H1 (cell line): ENCODE measurements around the gene CCDC112. TPM values are rescaled to one million over a fixed set of nuclear protein-coding genes. Genes with fewer than 3 reads are reported as not detected.

Experiments
- CTCF ChIA-PET: fragments of 300-600 bp; sonication (Branson Sonifier 250); formaldehyde crosslinking; loops from one replicate; lab custom pipeline; 2021; ENCODE audit not compliant: partially characterized antibody; lab: Charles Lee
- POLR2A ChIA-PET: fragments of 300-600 bp; sonication (Branson Sonifier 250); formaldehyde crosslinking; loops from one replicate; lab custom pipeline; 2021; ENCODE audit warnings: inconsistent platforms; ENCODE audit not compliant: partially characterized antibody; lab: Charles Lee
- DNase-seq, 2 experiments: peaks; one replicate each; pipeline versions ENCODE4 v3.0.0 to v3.0.0-alpha.2; 2010 to 2022; ENCODE audit warnings: low spot score in 2 of 2, low read depth in 1 of 2, mixed read lengths in 1 of 2
- FAIRE-seq: peaks from 2 replicates; lab custom pipeline; 2011; peaks lifted over from hg19 to GRCh38; lab: Jason Lieb, UNC
- H2AFZ ChIP-seq: 2 replicates; pipeline ENCODE4 v1.8.1; 2012; ENCODE audit warnings: low read length, inconsistent platforms
- H2AK5ac ChIP-seq: 2 replicates; pipeline ENCODE4 v1.6.1; 2013; ENCODE audit warnings: low read depth, low read length
- H2BK120ac ChIP-seq: replicated peaks from 2 replicates; pipeline ENCODE3; 2013; ENCODE audit warnings: low read depth, low read length, inconsistent platforms
- H2BK12ac ChIP-seq: 2 replicates; pipeline ENCODE4 v1.6.1; 2013; ENCODE audit warnings: low read depth, low read length
- H2BK15ac ChIP-seq: 2 replicates; pipeline ENCODE4 v1.6.1; 2013; ENCODE audit warnings: low read length
- H2BK20ac ChIP-seq: 2 replicates; pipeline ENCODE4 v1.6.1; 2013; ENCODE audit warnings: low read length
- H2BK5ac ChIP-seq: 2 replicates; pipeline ENCODE4 v1.6.1; 2013; ENCODE audit warnings: low read depth, low read length
- H3K14ac ChIP-seq: 2 replicates; pipeline ENCODE4 v1.6.1; 2013; ENCODE audit warnings: inconsistent platforms; ENCODE audit not compliant: insufficient read length
- H3K18ac ChIP-seq: 2 replicates; pipeline ENCODE4 v1.6.1; 2013; ENCODE audit warnings: low read length; ENCODE audit errors: extremely low read depth
- H3K23ac ChIP-seq: 2 replicates; pipeline ENCODE4 v1.6.1; 2013; ENCODE audit warnings: inconsistent platforms; ENCODE audit not compliant: insufficient read length
- H3K23me2 ChIP-seq: 2 replicates; pipeline ENCODE4 v1.6.1; 2013; ENCODE audit warnings: low read depth, low read length
- H3K27ac ChIP-seq: 2 replicates; pipeline ENCODE4 v1.6.1; 2011; ENCODE audit warnings: low read depth, low read length, inconsistent platforms
- H3K27me3 ChIP-seq, 4 experiments: replicated peaks in 1 of 4; 1 replicate in 1 of 4; 2 replicates in 3 of 4; pipeline versions ENCODE4 v1.6.1 to v1.8.1; 2011 to 2013; ENCODE audit warnings: low read length in 3 of 4, mild to moderate bottlenecking in 3 of 4, inconsistent platforms in 2 of 4, mixed read lengths in 2 of 4, moderate library complexity in 1 of 4; ENCODE audit not compliant: control insufficient read depth in 3 of 4, insufficient read depth in 3 of 4; ENCODE audit errors: extremely low read depth in 1 of 4
- H3K36me3 ChIP-seq, 4 experiments: 2 replicates each; pipeline versions ENCODE4 v1.6.1 to v1.8.1; 2011 to 2013; ENCODE audit warnings: mild to moderate bottlenecking in 4 of 4, low read length in 3 of 4, moderate library complexity in 2 of 4, control low read depth in 1 of 4, inconsistent platforms in 1 of 4; ENCODE audit not compliant: insufficient read depth in 4 of 4, control insufficient read depth in 2 of 4
- H3K4ac ChIP-seq: replicated peaks from 2 replicates; pipeline ENCODE3; 2013; ENCODE audit warnings: low read length, low read depth, mixed read lengths, inconsistent platforms; ENCODE audit not compliant: insufficient read length
- H3K4me1 ChIP-seq, 4 experiments: replicated peaks in 1 of 4; 1 replicate in 1 of 4; 2 replicates in 3 of 4; pipeline versions ENCODE4 v1.6.1 to v1.8.1; 2011 to 2013; ENCODE audit warnings: low read length in 3 of 4, inconsistent platforms in 2 of 4, mixed read lengths in 1 of 4; ENCODE audit not compliant: insufficient read depth in 4 of 4, control insufficient read depth in 3 of 4
- H3K4me2 ChIP-seq, 2 experiments: 2 replicates each; pipeline versions ENCODE4 v1.6.1 to v1.8.1; 2011 to 2013; ENCODE audit warnings: low read depth in 2 of 2, low read length in 2 of 2, control low read depth in 1 of 2, inconsistent platforms in 1 of 2, mild to moderate bottlenecking in 1 of 2; ENCODE audit not compliant: insufficient read depth in 1 of 2
- H3K4me3 ChIP-seq, 4 experiments: fragments of 200-600, 300-600 bp in 1 of 4; sonication (generic), shearing (Covaris generic), sonication (Bioruptor Twin) in 1 of 4; 2 replicates each; pipeline versions ENCODE4 v1.5.1 to v1.8.1; 2011 to 2016; ENCODE audit warnings: low read length in 4 of 4, low read depth in 3 of 4, control low read depth in 2 of 4, inconsistent platforms in 2 of 4, mild to moderate bottlenecking in 2 of 4, mixed read lengths in 1 of 4, moderate library complexity in 1 of 4; ENCODE audit not compliant: insufficient read depth in 2 of 4; ENCODE audit errors: extremely low read depth in 1 of 4
- H3K56ac ChIP-seq: replicated peaks from 2 replicates; pipeline ENCODE3; 2013; ENCODE audit warnings: low read depth, mild to moderate bottlenecking, mixed read lengths, low read length, inconsistent platforms; ENCODE audit not compliant: insufficient read length
- H3K79me1 ChIP-seq: 2 replicates; pipeline ENCODE4 v1.6.1; 2013; ENCODE audit warnings: low read depth, low read length, control low read depth
- H3K79me2 ChIP-seq, 2 experiments: 2 replicates each; pipeline versions ENCODE4 v1.6.1 to v1.8.1; 2012 to 2013; ENCODE audit warnings: low read length in 2 of 2, mild to moderate bottlenecking in 2 of 2, inconsistent platforms in 1 of 2; ENCODE audit not compliant: insufficient read depth in 2 of 2, control insufficient read depth in 1 of 2
- H3K9ac ChIP-seq, 4 experiments: replicated peaks in 1 of 4; 1 replicate in 1 of 4; 2 replicates in 3 of 4; pipeline versions ENCODE4 v1.6.1 to v1.8.1; 2011 to 2013; ENCODE audit warnings: low read depth in 3 of 4, low read length in 3 of 4, control low read depth in 2 of 4, mild to moderate bottlenecking in 2 of 4, moderate library complexity in 2 of 4, inconsistent platforms in 1 of 4; ENCODE audit errors: extremely low read depth in 1 of 4
- H3K9me3 ChIP-seq, 2 experiments: 2 replicates each; pipeline versions ENCODE4 v1.6.1 to v1.8.1; 2012 to 2013; ENCODE audit warnings: mild to moderate bottlenecking in 2 of 2, moderate library complexity in 2 of 2, control low read depth in 1 of 2, inconsistent platforms in 1 of 2, low read depth in 1 of 2, low read length in 1 of 2, mixed read lengths in 1 of 2; ENCODE audit not compliant: insufficient read depth in 2 of 2
- H4K20me1 ChIP-seq, 2 experiments: replicated peaks in 1 of 2; 2 replicates each; pipeline versions ENCODE3 to v1.8.1; 2011 to 2013; ENCODE audit warnings: inconsistent platforms in 2 of 2, low read length in 2 of 2, mild to moderate bottlenecking in 1 of 2; ENCODE audit not compliant: insufficient read depth in 2 of 2, control insufficient read depth in 1 of 2
- H4K5ac ChIP-seq: 2 replicates; pipeline ENCODE4 v1.6.1; 2013; ENCODE audit warnings: low read length, low read depth, mixed read lengths, inconsistent platforms; ENCODE audit not compliant: insufficient read length
- H4K8ac ChIP-seq: 2 replicates; pipeline ENCODE4 v1.8.0; 2013; ENCODE audit warnings: mild to moderate bottlenecking, moderate library complexity, low read length, inconsistent platforms; ENCODE audit not compliant: insufficient read depth; ENCODE audit errors: extremely low read depth
- H4K91ac ChIP-seq: replicated peaks from 2 replicates; pipeline ENCODE3; 2013; ENCODE audit warnings: low read length, mixed read lengths, inconsistent platforms; ENCODE audit not compliant: insufficient read length
- FOSL1 ChIP-seq: IDR thresholded peaks from 2 replicates; pipeline ENCODE4 v1.6.1; 2011; ENCODE audit warnings: mild to moderate bottlenecking, low read depth, low read length, moderate library complexity; ENCODE audit not compliant: insufficient read depth
- KDM1A ChIP-seq: fragments of 200-600, 300-600 bp; sonication (generic); IDR thresholded peaks from 2 replicates; pipeline ENCODE4 v1.7.1; 2016; ENCODE audit warnings: mild to moderate bottlenecking, low read length, borderline replicate concordance
- NANOG ChIP-seq: IDR thresholded peaks from 2 replicates; pipeline ENCODE4 v1.6.1; 2011; ENCODE audit warnings: low read length, low read depth, mild to moderate bottlenecking, inconsistent platforms; ENCODE audit not compliant: insufficient read depth, poor library complexity, severe bottlenecking
- RBBP5 ChIP-seq: IDR thresholded peaks from 2 replicates; pipeline ENCODE4 v1.7.1; 2012; ENCODE audit warnings: low read depth, mild to moderate bottlenecking, inconsistent platforms, low read length, moderate library complexity, borderline replicate concordance
- TAF1 ChIP-seq: IDR thresholded peaks from 2 replicates; pipeline ENCODE4 v1.6.1; 2011; ENCODE audit warnings: mild to moderate bottlenecking, low read depth, low read length
- TAF7 ChIP-seq: optimal IDR thresholded peaks from 2 replicates; pipeline ENCODE3; 2011; ENCODE audit warnings: low read depth, mild to moderate bottlenecking, inconsistent platforms, low read length, moderate library complexity, borderline replicate concordance
- WGBS, 2 experiments: shearing (Covaris generic) in 1 of 2; methylation state at CpG; one replicate each; pipeline versions ENCODE4 v1.1.6 to v1.1.7; 2013 to 2015; ENCODE audit warnings: low lambda C conversion rate in 2 of 2, mixed read lengths in 2 of 2, inconsistent platforms in 1 of 2, low coverage in 1 of 2, missing lambda C conversion rate in 1 of 2; ENCODE audit not compliant: insufficient replicate concordance in 2 of 2, insufficient coverage in 1 of 2, insufficient read length in 1 of 2; ENCODE audit errors: extremely low coverage in 1 of 2, missing lambda C conversion rate in 1 of 2; 5-methylcytosine and 5-hydroxymethylcytosine counted together
- polyA plus RNA-seq, 7 experiments: library from polyadenylated mRNA; depleted of rRNA in 3 of 7; stranded (reverse) in 5 of 7; unstranded in 2 of 7; fragments of >200 nt in 5 of 7; fragments of 200-250 nt in 2 of 7; gene quantifications; 1 replicate in 5 of 7; 2 replicates in 1 of 7; 4 replicates in 1 of 7; pipeline versions ENCODE4 v1.2.1 to v1.2.3, GENCODE V29; 2011 to 2013; ENCODE audit warnings: missing spikeins in 2 of 7, mixed read lengths in 2 of 7
- total RNA-seq: library from RNA; stranded (reverse); fragmentation: NEBNext Ultra II Directional; extraction: Animal tissue kit (Norgen Biotek cat#: 25700); gene quantifications from 2 replicates; pipeline ENCODE4 v1.2.1, GENCODE V29; 2021

Gene CCDC112
- total and polyA plus RNA-seq, 2 of the 8 experiments (the other 6 are each of a cell fraction or from before 2014, with no cell fraction given) = 3.3 to 15.6 TPM

- H3K36me3 ChIP-seq = peaks cover 0 to 23% (median 4%) of the 10 kb centered on the region in 4 experiments; a peak in 2 of 8 replicates
- no peak overlapping the region for H3K14ac ChIP-seq
- no peak overlapping the region for H3K18ac ChIP-seq
- no peaks in the 10 kb centered on the region for H3K23me2 ChIP-seq
- H3K9ac ChIP-seq = no peak overlapping the region; a peak in 1 of 7 replicates
- H3K27ac ChIP-seq = no peak overlapping the region
- no peak overlapping the region for H2BK5ac ChIP-seq
- H3K23ac ChIP-seq = no peak overlapping the region
- no peak overlapping the region for H2BK12ac ChIP-seq
- ChIA-PET POLR2A (no interaction called here), CTCF (interaction anchor here (1.7 kb wide), 1 partner anchor 139 kb away, joined by 5 read pairs; no protein-coding TSS in a partner anchor)
- no peaks in the 10 kb centered on the region for H3K79me2 ChIP-seq
- H2BK120ac ChIP-seq = no peak overlapping the region
- no peak overlapping the region for H4K8ac ChIP-seq
- H4K5ac ChIP-seq = no peak overlapping the region
- H3K4me1 ChIP-seq = no peaks in the 10 kb centered on the region
- H3K56ac ChIP-seq = no peak overlapping the region
- H3K4me2 ChIP-seq = no peak overlapping the region
- WGBS, 2 experiments = 77% methylated on average over 3 of the region's 3 CpGs; no CpG with 5 or more reads in 1 of the 2 experiments
- DNase-seq (no peak), FAIRE-seq (no peak)
- no peaks in the 10 kb centered on the region for H3K9me3 ChIP-seq
- H3K4me3 ChIP-seq = no peak overlapping the region
- no peak for TF ChIP-seq KDM1A
- TF ChIP-seq TAF1 = no peak
- no peak for TF ChIP-seq RBBP5
- no peak for TF ChIP-seq NANOG
- no peak for TF ChIP-seq FOSL1
- TF ChIP-seq TAF7 = no peak
- no peak overlapping the region for H4K91ac ChIP-seq
- H3K79me1 ChIP-seq = no peaks in the 10 kb centered on the region
- peaks cover 0 to 3% of the 10 kb centered on the region in 2 experiments for H4K20me1 ChIP-seq
- peaks cover 0 to 1% (median 0%) of the 10 kb centered on the region in 4 experiments; a peak in 1 of 7 replicates for H3K27me3 ChIP-seq
- H2AK5ac ChIP-seq = no peak overlapping the region
- no peak overlapping the region for H2AFZ ChIP-seq
- H2BK15ac ChIP-seq = no peak overlapping the region
- H2BK20ac ChIP-seq = no peak overlapping the region
- H3K4ac ChIP-seq = no peak overlapping the region
Measured at GRCh38 chr5:115237066-115237465, 59.4 kb downstream of the CCDC112 start.
